HG02885 (cell line): ENCODE data around the gene PKHD1.

Experiments
- ATAC-seq: cut with Tn5 transposase; IDR thresholded peaks from one replicate; pipeline ENCODE4 v1.9.1; 2021; ENCODE audit warnings: mild to moderate bottlenecking; ENCODE audit not compliant: unreplicated experiment, poor library complexity

The PKHD1 gene

GRCh38 chr6:52104979-52105378 is 17.6 kb upstream of the PKHD1 start:
- no peak for ATAC-seq

GRCh38 chr6:52103623-52104022 is 16.2 kb upstream of the PKHD1 start:
- no peak for ATAC-seq

DNA sequence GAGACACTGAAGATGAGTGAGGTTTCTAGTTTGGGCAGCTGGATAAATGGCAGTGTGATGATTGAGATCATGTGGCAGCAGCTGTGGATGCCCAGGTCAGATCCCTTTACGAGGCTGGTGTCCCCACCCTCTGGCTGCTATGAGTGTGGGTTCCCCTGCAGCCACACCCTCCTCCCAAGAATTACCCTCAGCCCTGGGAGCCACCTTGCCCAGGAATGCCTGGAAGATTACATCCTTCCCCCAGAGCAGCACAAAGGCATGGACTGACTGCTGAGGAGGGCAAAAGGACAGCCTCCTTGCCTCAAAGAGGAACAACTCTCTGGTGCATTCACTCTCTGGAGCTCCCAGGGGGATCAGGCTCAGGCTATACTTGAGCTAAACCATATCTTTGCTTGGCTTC is 15.0 kb upstream of the PKHD1 start:
- ATAC-seq, result no peak

DNA sequence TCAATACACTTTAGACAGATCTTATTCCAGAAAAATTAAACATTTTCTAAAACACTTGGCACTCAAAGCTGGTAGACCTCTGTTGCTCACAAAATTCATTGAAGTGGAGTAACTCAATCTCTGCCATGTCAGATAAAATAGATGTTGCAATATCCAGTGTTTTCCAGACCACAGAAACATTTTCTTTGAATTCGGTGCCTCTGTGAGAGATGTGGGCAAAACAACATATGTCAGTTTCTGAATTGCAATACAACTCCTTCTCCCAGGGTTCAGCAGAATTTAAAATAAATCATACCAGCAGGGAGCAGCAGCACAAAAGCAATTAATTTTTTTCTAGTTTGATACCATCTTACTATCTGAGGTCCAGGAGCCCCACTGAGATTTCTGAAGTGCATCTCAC is 11.3 kb upstream of the PKHD1 start:
- ATAC-seq, result no peak

DNA sequence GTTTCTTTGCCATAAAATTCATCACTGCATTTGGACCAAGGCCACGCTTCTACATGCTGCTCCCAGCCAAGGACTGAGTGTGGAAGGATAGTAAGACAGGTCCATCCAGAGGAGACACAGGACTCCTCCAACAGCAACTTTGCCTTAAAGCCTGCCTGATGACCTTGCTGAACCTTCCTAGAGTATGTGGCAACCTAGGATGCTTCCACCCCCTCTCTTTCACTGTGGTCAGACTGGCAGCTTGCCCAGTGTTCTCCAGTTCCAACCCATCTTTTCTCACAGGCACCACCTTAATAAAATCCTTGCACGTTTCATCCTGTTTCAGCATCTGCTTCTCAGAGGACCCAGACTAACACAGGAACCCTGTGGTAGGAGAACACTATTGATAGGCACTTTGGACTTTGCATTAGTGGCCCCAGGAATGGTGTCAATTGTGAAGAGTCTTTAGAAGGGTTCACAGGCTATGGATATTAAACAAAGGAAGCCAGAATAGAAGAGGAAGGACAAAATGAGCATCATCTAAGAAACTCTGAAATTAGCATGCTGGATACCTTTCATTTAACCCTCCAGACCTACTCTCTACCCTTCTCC is 2.4 kb upstream of the PKHD1 start:
- no peak for ATAC-seq

GRCh38 chr6:52086741-52087140 is 672 bp downstream of the PKHD1 start:
- no peak for ATAC-seq

DNA sequence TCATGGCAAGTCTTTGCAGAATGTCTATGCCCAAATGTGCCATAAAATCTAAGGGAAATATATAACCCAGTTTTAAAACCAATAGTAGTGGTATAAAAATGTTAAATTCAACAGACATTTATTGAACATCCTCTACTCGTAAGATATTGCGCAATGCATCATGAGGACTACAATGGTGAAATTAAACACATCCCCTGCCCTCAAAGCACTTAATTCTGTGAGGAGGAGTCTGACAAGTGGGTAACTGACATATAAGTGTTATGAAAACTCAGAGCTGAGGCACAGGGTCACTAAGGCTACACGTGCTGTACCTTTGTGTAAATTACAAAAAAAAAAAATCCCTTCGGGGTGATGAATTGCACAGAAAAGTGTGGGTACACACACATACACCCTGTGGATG is 6.2 kb downstream of the PKHD1 start:
- no peak for ATAC-seq

- ATAC-seq, result no peak
Measured at GRCh38 chr6:52077961-52078625, 9.3 kb downstream of the PKHD1 start.

- no peak for ATAC-seq
Measured at GRCh38 chr6:52077180-52077884, 10.1 kb downstream of the PKHD1 start.

DNA sequence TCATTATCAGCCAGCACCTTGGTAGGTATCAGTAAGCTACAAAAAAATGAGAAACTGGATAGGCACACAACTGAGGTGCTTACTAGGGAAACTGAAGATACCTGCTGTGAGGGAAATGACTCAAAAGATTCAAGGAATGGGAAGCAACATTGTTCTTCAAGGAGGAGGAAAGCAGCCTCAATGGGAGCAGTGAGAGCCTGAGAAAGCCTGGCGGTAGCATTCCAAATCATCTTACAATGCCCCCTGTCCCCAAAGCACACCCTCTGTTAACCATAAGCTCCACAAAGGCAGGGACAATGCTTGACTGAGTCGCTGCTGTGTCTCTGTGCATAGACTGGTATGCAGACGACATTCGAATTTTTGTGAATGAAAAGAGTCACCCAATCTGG is 10.6 kb downstream of the PKHD1 start:
- no peak for ATAC-seq

- no peak for ATAC-seq
Measured at GRCh38 chr6:52074716-52075115, 12.7 kb downstream of the PKHD1 start.

- no peak for ATAC-seq
Measured at GRCh38 chr6:52074155-52074554, 13.3 kb downstream of the PKHD1 start.

- ATAC-seq, result no peak
Measured at GRCh38 chr6:52065621-52066020, 21.8 kb downstream of the PKHD1 start.

DNA sequence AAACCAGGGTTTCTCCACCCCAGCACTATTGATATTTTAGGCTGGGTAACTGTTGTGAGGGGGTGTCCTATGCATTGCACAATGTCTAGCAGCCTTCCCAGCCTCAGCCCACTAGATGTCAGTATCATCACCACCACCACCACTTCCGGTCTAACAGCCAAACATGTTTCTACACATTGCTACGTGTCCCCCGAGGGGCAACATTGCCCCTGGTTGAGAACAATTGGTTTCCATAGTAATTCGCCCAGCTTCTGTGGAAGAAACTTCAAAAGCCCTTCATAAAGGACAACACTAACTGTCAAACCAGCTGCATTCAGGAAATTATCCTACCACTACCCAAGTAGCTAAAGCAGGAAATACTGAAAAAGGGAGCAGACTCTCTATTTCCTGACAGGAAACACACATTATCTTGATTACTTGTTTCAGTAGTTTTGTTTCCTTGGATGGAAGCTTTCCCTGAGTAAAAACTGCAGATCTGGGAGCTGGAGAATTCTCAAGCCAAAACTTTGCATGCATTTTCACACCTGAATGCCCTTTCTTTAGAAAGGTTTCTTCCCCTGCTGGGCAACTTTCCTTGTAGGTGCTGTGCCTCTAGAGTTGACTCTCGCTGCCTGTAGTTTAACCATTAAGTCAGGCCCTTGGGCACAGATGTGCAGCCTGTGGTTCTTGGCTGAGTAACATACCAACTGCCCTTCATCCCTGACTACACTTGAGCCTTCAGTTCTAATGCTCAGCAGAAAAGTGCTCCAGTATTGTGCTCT is 23.6 kb downstream of the PKHD1 start:
- peak; percentile 99 for ATAC-seq

- no peak for ATAC-seq
Measured at GRCh38 chr6:52061481-52061880, 25.9 kb downstream of the PKHD1 start.

- ATAC-seq, result no peak
Measured at GRCh38 chr6:52059821-52060220, 27.6 kb downstream of the PKHD1 start.

DNA sequence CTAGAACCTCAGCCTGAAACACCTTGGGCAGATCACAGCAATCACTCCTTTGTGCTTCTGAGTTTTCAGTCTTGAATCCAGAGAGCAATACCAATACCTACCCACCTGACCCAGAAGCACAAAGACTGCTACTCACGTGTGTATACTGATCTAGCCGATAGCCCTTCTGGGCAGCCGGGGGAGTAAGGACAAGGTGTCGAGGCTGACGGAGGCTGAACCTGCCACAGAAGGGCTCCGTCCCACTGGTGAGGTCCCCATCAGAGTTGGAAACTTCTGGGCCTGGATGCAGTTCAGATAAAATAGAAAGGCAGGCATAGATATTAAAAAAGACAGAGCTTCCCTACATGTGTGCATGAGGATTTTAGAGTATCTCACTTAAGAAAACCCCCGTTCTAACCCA is 32.0 kb downstream of the PKHD1 start:
- no peak for ATAC-seq

- ATAC-seq, result no peak
Measured at GRCh38 chr6:52053038-52053695, 34.2 kb downstream of the PKHD1 start.

DNA sequence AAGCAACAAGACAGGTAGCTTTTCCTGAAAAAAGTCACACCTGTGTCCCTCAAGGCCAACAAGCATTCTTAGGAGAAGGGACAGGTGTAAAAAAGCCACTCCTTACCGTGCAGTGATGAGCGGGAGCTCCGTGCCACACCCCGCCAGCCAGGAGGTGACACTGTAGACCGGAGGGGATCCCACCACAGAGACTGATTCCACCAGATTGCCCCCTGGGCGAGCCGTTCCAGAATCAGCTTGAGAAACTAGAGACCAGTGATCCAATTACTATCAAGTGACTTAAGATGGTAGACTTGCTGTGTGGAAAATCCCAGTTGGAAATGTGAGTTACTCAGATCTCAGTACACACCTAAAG is 37.4 kb downstream of the PKHD1 start:
- no peak for ATAC-seq

DNA sequence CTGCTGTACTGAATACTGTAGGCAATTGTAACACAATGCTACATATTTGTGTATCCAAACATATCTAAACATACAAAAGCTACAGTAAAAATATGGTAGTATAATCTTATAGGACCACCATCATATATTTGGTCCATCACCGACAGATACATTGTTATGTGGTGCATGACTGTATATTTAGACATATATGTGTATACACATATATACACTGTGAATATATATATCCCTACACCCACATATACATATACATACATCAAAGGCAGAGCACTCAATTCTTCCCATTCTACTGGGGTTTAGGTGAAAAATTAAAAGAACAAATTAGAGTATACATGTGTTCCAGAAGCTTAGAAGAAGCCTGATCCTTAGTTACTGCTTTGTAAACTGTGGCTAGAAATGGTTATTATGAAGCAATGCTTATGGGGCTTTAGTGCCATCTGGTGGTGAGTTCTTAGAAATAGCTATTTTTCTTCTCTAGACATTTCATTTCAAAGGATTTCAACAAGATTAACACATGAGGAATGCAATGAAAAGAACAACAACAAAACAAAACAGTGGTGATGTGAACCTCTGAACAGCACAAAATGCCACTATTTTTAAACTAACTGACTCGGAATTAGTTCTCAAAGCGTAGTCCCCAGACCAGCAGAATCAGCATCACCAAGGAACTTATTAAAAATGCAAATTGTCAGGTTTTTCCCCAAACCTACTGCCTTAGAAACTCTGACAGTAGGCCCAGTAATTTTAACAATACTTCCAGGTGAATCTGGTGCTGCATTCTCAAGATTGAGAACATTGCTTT is 38.0 kb downstream of the PKHD1 start:
- peak; percentile 61 for ATAC-seq
